GM12873 (cell line): ENCODE data around the gene SHROOM1.

Experiments used
- CTCF ChIP-seq: IDR thresholded peaks from 2 replicates; pipeline ENCODE4 v1.5.1; 2012; ENCODE audit warnings: low read depth, mild to moderate bottlenecking, moderate library complexity, low read length, control low read depth; ENCODE audit not compliant: insufficient read depth; ENCODE audit errors: missing control alignments

SHROOM1 gene

GRCh38 chr5:132871459-132872284 lies 41.2 kb upstream of the SHROOM1 start:
- no peak for TF ChIP-seq CTCF

GRCh38 chr5:132870801-132871200 lies 40.4 kb upstream of the SHROOM1 start:
- TF ChIP-seq CTCF, result no peak

- no peak for TF ChIP-seq CTCF
Measured at GRCh38 chr5:132868754-132869153, 38.3 kb upstream of the SHROOM1 start.

GRCh38 chr5:132867046-132867451 lies 36.6 kb upstream of the SHROOM1 start:
- TF ChIP-seq CTCF, result no peak

DNA sequence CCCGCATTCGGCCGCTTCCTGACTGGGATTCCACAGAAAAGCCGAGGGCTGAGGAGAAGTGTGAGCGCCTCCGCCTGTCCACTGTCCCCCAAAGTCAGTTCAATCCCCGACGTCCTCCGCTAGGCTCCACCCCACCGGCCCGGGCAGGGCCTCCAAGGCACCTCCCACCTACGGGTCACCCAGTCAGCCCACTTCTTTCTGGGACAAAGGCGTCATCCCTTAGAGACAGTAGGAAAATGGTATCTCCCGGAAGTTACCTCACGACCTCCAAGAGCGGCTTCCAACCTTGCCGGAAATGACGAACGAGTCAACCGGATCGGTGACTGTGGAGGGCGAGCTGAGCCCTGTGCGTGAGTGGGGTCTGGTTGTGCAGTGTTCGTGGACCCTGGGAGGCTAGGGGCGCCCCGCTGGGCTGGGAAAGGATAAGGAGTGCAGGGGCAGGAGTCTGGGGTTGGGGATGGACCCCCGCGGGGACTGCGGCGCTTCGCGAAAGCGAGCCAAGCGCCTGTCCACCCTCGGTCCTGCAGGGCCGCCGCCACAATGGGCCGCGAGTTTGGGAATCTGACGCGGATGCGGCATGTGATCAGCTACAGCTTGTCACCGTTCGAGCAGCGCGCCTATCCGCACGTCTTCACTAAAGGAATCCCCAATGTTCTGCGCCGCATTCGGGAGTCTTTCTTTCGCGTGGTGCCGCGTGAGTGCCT lies 36.0 kb upstream of the SHROOM1 start, which contains the start of the genes GDF9 and UQCRQ:
GDF9 (minus strand) TSS at position 128 of the 704 bp plus-strand sequence. CDS start 1,936 bp downstream, outside the sequence.
UQCRQ (plus strand) TSS at position 301 of the 704 bp plus-strand sequence; CDS start at position 541, 240 bp downstream.
- peak; percentile 9 for TF ChIP-seq CTCF

- no peak for TF ChIP-seq CTCF
Measured at GRCh38 chr5:132865668-132866341, 35.4 kb upstream of the SHROOM1 start.

DNA sequence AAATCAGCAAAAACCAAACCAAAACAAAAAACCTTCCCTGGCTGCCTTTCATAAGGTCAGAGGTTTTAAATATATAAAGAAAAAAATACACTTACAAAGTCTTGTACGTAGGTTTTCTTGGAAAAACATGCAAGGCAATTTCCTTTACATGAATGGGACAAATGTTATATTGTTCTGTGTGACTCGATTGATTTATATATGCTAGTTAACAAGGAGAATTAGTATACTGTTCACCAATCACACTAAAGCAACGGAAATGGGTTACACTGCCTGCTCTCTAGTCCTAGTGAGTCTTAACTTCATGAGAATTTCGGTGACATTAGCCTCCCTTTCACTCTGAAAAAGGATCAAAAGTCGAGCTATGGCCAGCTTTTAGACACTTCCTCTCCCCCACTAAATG lies 30.3 kb upstream of the SHROOM1 start:
- no peak for TF ChIP-seq CTCF
